Naive thymus-derived CD8-positive, alpha-beta T cell (primary cell): ENCODE data around the gene SLC4A3. TPM values are rescaled to one million over a fixed set of nuclear protein-coding genes. Genes with fewer than 3 reads are reported as not detected.
"Not testable (repeated sequence)": the region's sequence is repeated elsewhere in the genome, so short reads cannot be mapped to it uniquely, and the experiment has no call there.

Experiments used
- ATAC-seq, 2 donors: fragments of 150-1000 bp; cut with Tn5 transposase in 1 of 2; sonication (Bioruptor Pico), chemical (Tn5 transposase) in 1 of 2; 1 replicate in 1 of 2; 2 replicates in 1 of 2; pipeline ENCODE4 v1.10.0; 2021; ENCODE audit warnings: mild to moderate bottlenecking in 2 of 2, moderate library complexity in 2 of 2
- POLR2A ChIA-PET: fragments of 350-600 bp; sonication (Branson Sonifier 250); formaldehyde crosslinking; loops from one replicate; lab custom pipeline; 2021; ENCODE audit warnings: antibody characterized with exemption; lab: Charles Lee
- DNase-seq, 10 donors: peaks; one replicate each; pipeline versions ENCODE4 v3.0.0 to v3.0.0-alpha.2; 2020 to 2022
- H3K27ac Mint-ChIP-seq, 10 donors: one replicate each; pipeline ENCODE4 v1.8.0; 2020 to 2022; ENCODE audit warnings: mild to moderate bottlenecking in 10 of 10, mixed read lengths in 10 of 10, moderate library complexity in 4 of 10, inconsistent platforms in 1 of 10
- H3K27me3 Mint-ChIP-seq, 5 donors: one replicate each; pipeline ENCODE4 v1.8.0; 2021 to 2022; ENCODE audit warnings: mixed read lengths in 5 of 5
- H3K36me3 Mint-ChIP-seq, 3 donors: one replicate each; pipeline ENCODE4 v1.8.0; 2020 to 2022; ENCODE audit warnings: mixed read lengths in 3 of 3, mild to moderate bottlenecking in 2 of 3, inconsistent platforms in 1 of 3
- H3K4me1 Mint-ChIP-seq, 4 donors: one replicate each; pipeline ENCODE4 v1.8.0; 2021 to 2022; ENCODE audit warnings: mixed read lengths in 4 of 4
- H3K4me3 Mint-ChIP-seq, 10 donors: one replicate each; pipeline ENCODE4 v1.8.0; 2020 to 2022; ENCODE audit warnings: mild to moderate bottlenecking in 10 of 10, mixed read lengths in 10 of 10, moderate library complexity in 6 of 10, inconsistent platforms in 1 of 10
- H3K9me3 Mint-ChIP-seq, 9 donors: one replicate each; pipeline ENCODE4 v1.8.0; 2020 to 2022; ENCODE audit warnings: mixed read lengths in 9 of 9, mild to moderate bottlenecking in 3 of 9, inconsistent platforms in 1 of 9, moderate library complexity in 1 of 9
- polyA plus RNA-seq, 3 donors: library from polyadenylated mRNA; unstranded; fragments of 300-500 nt; fragmentation: Illumina TruSeq; gene quantifications; one replicate each; pipeline ENCODE4 v1.2.3, GENCODE V29; 2021
- total RNA-seq, 8 experiments: library from RNA in 2 of 8; stranded (reverse) in 2 of 8; gene quantifications; one replicate each; pipeline ENCODE4 v1.2.3 and lab custom pipeline; 2021 to 2026

The SLC4A3 gene
- total and polyA plus RNA-seq, 5 experiments from 2014 or later, result 0.19 to 0.36 TPM; not detected in 3

DNA sequence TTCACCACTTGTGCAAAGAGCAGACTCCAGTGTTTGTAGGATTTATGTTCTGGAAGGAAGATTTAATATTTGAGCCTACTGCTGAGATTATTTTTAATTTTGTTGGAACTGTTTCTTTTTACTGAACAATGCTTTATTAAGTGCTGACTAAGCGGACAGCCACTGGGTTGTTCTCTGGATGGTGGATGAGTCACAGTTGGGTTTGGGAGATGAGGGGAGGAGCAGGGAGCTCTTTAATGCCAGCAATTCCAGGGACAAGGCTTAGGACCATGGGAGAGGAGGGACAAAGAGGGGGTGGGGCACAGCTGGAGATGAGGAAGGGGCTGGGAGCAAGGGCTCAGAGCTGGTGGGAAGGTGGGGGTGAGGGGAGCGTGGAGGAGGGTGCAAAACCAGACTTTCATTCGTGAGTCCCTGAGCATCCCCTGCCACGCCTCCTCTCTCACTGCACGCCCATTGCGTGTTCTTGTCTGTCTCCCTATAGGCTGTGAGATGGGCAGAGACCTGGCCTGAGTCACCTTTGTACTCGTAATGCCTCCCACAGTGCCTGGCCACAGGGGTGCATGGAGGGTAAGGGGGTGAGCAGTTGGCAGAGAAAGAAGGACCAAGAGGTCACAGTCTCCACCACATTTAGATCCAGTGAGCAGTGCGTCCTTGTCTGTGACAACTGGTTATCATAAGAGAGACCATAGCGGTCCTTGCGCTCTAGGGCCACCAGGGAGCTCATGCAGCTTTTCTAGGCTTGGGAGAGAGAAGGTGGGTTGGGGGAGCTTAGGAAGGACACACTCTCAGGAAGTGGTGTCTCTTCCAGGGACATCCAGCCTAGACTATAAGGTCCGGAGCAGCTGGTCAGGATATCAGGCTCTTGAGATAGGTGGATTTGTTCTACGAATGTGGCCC, 18.4 kb downstream of the SLC4A3 start:
- H3K4me3 Mint-ChIP-seq, result no peak overlapping the region
- no peak overlapping the region for H3K27ac Mint-ChIP-seq
- peaks cover 0 to 7% (median under 1%) of the 10 kb centered on the region in 4 donors for H3K4me1 Mint-ChIP-seq
- no peaks in the 10 kb centered on the region for H3K36me3 Mint-ChIP-seq
- peak in 1 of 10 donors; percentile 4 for DNase-seq
- ATAC-seq, result no peak
- peaks cover 24 to 54% (median 34%) of the 10 kb centered on the region in 5 donors for H3K27me3 Mint-ChIP-seq
- H3K9me3 Mint-ChIP-seq, result no peaks in the 10 kb centered on the region
- POLR2A ChIA-PET, result no interaction called here

DNA sequence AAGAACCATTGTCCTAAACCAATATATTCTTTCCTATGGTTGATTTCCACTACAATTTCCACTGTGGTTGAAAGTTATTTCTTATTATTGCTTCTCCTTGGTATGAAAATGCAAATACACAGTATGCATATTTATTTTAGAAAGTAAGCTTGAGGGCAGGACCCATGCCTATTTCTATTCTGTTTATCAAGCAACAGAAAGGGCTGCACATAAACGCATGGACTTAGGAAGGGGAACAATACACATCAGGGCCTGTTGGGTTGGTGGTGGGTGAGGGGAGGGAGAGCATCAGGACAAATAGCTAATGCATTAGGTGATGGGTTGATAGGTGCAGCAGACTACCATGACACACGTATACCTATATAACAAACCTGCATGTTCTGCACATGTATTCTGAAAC, 20.7 kb downstream of the SLC4A3 start:
- peaks cover 36 to 70% (median 49%) of the 10 kb centered on the region in 5 donors for H3K27me3 Mint-ChIP-seq
- peaks cover 0 to 6% (median 2%) of the 10 kb centered on the region in 9 donors for H3K9me3 Mint-ChIP-seq
- H3K4me3 Mint-ChIP-seq, result no peak overlapping the region
- DNase-seq (no peak), ATAC-seq (no peak)
- peaks cover 0 to 1% (median 0%) of the 10 kb centered on the region in 4 donors for H3K4me1 Mint-ChIP-seq
- POLR2A ChIA-PET, result no interaction called here
- no peak overlapping the region for H3K27ac Mint-ChIP-seq
- peaks cover 0 to 7% (median 3%) of the 10 kb centered on the region in 3 donors for H3K36me3 Mint-ChIP-seq

DNA sequence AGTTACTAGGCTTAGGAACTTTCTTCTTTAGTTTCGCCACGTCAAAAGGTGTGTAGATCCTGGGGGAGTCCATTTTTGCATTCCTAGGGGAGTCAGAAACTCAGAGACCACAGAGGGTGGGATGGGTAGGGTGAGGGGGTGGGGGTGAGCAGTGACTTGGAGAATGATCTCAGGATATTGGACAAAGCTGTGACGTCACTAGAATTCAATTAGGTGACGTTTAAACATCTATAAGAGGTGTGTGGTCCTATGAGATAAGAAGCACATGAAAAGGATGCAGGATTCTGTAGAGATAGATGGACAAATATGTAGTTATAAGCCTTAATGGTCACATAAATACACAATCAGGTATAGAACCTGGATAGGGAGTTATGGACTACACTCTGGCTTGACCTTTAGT, 21.5 kb downstream of the SLC4A3 start:
- POLR2A ChIA-PET, result no interaction called here
- Mint-ChIP-seq H3K27me3 (peaks cover 38 to 71% (median 54%) of the 10 kb centered on the region in 5 donors), H3K4me1 (peaks cover 0 to 1% (median 0%) of the 10 kb centered on the region in 4 donors), H3K9me3 (peaks cover 0 to 6% (median 2%) of the 10 kb centered on the region in 9 donors), H3K4me3 (no peak overlapping the region), H3K27ac (no peak overlapping the region), H3K36me3 (peaks cover 0 to 7% (median 3%) of the 10 kb centered on the region in 3 donors)
- ATAC-seq (no peak), DNase-seq (no peak)

DNA sequence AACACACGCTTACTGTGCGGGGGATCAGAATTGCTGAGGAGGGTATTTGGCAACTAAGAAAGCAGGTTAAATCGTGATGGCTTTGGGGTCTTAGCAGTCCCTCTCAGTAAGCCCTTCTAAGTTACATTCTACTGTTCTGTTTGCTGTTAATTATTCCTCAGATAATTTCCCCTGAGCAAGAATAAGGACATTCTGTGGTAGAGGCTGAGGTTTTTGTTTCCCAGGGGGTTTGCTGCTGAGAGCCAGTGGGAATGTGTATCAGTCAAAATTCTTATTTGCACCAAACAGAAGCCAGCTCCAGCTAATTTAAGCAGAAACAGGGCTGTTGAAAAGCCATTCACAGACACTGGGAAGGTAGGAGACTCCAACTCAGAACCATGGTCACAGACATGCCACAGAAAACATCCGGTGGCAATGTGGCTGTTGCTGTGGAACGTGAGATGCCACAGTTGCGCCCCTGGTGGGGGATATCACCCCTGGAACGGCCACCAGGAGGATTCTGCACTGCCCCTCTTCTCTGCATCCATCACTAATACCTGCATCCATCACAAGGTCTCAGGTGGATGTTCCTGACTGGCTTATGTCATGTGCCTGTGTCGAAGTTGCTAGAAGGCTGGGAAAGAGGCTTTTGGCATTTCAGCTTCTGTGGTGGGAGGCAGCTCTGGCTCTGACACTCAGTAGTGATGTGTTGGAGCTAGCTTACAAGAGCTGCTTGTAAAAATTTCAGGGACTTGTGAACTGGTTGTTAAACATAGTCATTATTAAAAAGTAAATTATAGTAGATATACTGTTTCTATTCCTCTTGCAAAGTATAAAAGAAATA, 23.2 kb downstream of the SLC4A3 start:
- H3K4me3 Mint-ChIP-seq, result no peak overlapping the region
- H3K27me3 Mint-ChIP-seq, result peaks cover 38 to 67% (median 56%) of the 10 kb centered on the region in 5 donors
- H3K9me3 Mint-ChIP-seq, result peaks cover 0 to 6% (median 2%) of the 10 kb centered on the region in 9 donors
- POLR2A ChIA-PET, result interaction anchor here (0.5 kb wide), 1 partner anchor 521 kb away, joined by 3 read pairs; no protein-coding TSS in a partner anchor
- ATAC-seq (no peak), DNase-seq (no peak)
- H3K4me1 Mint-ChIP-seq, result no peaks in the 10 kb centered on the region
- peaks cover 0 to 7% (median 3%) of the 10 kb centered on the region in 3 donors for H3K36me3 Mint-ChIP-seq
- no peak overlapping the region for H3K27ac Mint-ChIP-seq

DNA sequence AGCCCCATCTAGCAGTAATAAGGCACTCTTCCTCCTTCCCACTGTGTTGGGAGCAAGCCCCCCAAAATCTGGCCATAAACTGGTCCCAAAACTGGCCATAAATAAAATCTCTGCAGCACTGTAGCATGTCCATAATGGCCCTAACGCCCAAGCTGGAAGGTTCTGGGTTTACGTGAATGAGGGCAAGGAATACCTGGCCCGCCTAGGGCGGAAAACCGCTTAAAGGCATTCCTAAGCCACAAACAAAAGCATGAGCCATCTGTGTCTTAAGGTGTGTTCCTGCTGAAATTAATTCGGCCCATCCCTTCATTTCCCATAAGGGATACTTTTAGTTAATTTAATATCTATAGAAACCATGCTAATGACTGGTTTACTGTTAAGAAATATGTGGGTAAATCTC, 24.2 kb downstream of the SLC4A3 start:
- H3K4me3 Mint-ChIP-seq, DNase-seq, H3K36me3 Mint-ChIP-seq, H3K4me1 Mint-ChIP-seq, POLR2A ChIA-PET, H3K27ac Mint-ChIP-seq, ATAC-seq, H3K9me3 Mint-ChIP-seq: not testable (repeated sequence)
- peaks cover 37 to 68% (median 52%) of the 10 kb centered on the region in 5 donors for H3K27me3 Mint-ChIP-seq

DNA sequence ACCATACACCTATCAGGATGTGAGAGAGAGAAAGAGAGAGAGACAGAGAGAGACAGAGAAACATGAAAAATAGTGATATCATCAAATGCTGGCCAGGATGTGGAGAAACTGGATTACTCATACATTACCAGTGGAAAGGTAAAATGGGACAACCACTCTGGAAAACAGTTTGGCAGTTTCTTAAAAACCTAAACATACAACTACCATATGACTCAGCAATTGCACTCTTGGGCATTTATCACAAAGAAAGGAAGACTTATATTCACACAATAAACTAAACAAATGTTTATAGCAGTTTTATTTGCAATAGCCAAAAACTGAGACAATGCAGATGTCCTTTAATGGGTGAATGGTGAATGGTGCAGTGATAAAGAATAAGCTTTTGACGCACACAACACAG, 29.1 kb downstream of the SLC4A3 start:
- Mint-ChIP-seq H3K27me3 (peaks cover 24 to 66% (median 44%) of the 10 kb centered on the region in 5 donors), H3K4me1 (no peaks in the 10 kb centered on the region)

DNA sequence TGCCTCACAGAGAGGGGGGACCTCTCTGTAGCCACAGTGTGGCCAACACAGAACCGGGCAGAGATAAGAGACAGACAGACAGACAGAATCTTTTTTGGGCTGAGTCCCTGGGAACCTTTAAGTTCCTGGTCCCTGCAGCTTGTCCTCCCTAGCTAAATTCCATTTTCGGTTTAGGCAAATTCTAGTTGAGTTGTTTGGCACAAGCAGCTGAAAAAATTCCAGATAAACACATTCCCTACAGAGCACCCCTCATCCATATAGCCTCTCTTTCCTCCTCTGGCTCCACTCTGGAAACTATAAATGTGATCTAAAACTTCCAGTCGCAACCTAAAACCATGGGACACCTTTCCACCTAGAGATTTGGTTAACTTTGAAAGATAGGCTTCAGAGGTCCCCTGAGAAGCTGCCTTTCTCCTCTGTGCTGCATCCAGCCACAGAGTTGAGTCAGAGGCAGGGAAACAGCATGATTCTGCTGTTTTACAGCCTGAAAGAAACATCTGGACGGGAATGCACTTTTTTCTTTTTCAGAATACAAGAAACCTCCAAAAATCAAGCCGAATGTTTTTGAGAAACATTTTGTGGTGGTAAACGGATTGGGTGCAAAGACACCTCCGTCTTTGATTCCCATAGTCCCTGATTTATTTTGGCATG, 30.9 kb downstream of the SLC4A3 start:
- H3K4me1 Mint-ChIP-seq, result no peaks in the 10 kb centered on the region
- H3K27ac Mint-ChIP-seq, result no peak overlapping the region
- peaks cover 11 to 64% (median 35%) of the 10 kb centered on the region in 5 donors for H3K27me3 Mint-ChIP-seq
- H3K9me3 Mint-ChIP-seq, result peaks cover 0 to 26% (median 10%) of the 10 kb centered on the region in 9 donors
- ATAC-seq (no peak), DNase-seq (no peak)
- H3K4me3 Mint-ChIP-seq, result no peak overlapping the region
- H3K36me3 Mint-ChIP-seq, result peaks cover 0 to 10% (median 0%) of the 10 kb centered on the region in 3 donors
- POLR2A ChIA-PET, result no interaction called here

More for the DNA sequence above, 29.1 kb downstream of the SLC4A3 start:
- no peak overlapping the region for H3K4me3 Mint-ChIP-seq
- DNase-seq (no peak), ATAC-seq (no peak)
- peaks cover 0 to 23% (median 6%) of the 10 kb centered on the region in 9 donors for H3K9me3 Mint-ChIP-seq
- H3K27ac Mint-ChIP-seq, result no peak overlapping the region
- peaks cover 0 to 16% (median 3%) of the 10 kb centered on the region in 3 donors for H3K36me3 Mint-ChIP-seq
- POLR2A ChIA-PET, result no interaction called here

DNA sequence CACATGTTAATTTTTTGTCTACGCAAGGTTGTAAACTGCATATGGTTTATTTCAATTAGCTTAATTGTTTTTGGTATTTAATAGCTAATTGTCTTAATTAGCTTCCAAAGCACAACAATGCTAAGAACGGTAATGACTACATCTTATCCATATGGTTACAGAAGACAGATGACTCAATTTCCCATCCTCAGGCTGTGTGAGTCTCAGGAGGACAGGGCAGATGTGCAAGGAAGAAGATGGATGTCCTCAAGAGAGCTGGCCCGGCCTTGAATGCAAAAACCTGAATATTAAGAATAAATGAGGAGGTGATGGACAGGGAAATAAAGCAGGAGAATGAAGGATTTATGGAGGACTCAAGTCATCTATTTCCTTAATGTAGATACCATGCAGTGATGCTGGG, 31.4 kb downstream of the SLC4A3 start:
- Mint-ChIP-seq H3K27me3 (peaks cover 11 to 64% (median 35%) of the 10 kb centered on the region in 5 donors), H3K4me1 (no peaks in the 10 kb centered on the region), H3K36me3 (peaks cover 0 to 10% (median 0%) of the 10 kb centered on the region in 3 donors), H3K4me3 (no peak overlapping the region), H3K9me3 (peaks cover 0 to 26% (median 10%) of the 10 kb centered on the region in 9 donors), H3K27ac (no peak overlapping the region)
- DNase-seq, result no peak
- no peak for ATAC-seq
- POLR2A ChIA-PET, result no interaction called here

DNA sequence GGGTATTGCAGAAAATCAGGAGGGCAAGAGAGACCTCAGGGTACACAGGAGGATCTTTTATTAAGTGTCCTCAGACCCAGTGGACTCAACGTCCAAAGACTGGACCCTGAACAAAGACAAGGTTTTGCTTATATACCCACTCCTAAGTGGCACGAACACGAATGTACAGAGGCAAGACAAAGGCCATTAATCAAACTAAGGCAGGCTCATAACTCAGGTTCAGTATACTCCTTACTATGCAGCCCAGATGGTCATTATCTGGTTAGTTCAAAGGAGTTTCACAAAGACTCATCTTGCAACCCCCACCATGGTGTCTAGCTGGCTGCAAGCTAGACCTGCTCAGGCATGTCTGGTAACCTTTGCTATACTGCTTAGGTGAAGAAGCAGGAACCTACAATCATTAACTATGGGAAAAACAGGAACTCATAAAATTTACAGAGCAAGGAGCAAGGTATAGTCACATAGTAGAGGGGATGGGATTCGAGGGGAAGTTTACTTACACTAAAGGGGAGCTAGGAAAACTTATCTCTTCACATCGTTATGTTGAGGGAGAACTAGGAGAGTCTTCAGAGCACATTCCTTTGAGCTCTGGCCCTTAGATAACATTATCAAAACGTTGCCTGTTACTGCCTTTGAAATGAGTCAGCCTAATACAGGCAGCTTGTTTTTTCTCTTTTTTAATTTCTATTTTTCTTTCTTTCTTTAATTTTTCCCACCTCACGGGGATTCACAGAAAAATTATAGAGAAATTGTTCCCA, 33.9 kb downstream of the SLC4A3 start:
- DNase-seq (no peak), ATAC-seq (no peak)
- Mint-ChIP-seq H3K4me1 (no peaks in the 10 kb centered on the region), H3K4me3 (no peak overlapping the region), H3K9me3 (peaks cover 0 to 23% (median 10%) of the 10 kb centered on the region in 9 donors), H3K27me3 (peaks cover 15 to 62% (median 24%) of the 10 kb centered on the region in 5 donors), H3K27ac (no peak overlapping the region), H3K36me3 (peaks cover 0 to 10% (median 0%) of the 10 kb centered on the region in 3 donors)
- POLR2A ChIA-PET, result no interaction called here

DNA sequence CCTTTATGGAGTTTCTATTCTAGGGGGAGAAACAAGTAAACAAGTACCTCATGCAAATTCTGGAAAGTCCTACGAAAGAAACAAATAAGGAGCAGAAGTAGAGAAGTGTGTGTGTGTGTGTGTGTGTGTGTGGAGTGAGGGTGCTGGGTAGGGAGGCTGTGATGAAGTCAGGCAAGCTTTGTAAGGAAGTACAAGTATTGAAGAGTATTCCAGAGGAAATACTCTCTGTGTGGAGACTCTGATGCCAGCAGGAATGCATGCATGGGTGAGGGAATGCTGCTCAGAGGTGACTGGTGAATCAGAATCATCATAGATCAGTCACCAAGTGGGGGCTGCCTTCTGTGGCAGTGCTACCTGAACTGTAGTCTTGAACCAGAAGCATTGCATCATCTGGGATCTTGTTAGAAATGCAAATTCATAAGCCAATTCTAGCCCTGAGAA, 34.5 kb downstream of the SLC4A3 start:
- Mint-ChIP-seq H3K4me3 (no peak overlapping the region), H3K9me3 (peaks cover 0 to 21% (median 10%) of the 10 kb centered on the region in 9 donors), H3K36me3 (peaks cover 0 to 10% (median 0%) of the 10 kb centered on the region in 3 donors), H3K4me1 (no peaks in the 10 kb centered on the region), H3K27me3 (peaks cover 13 to 56% (median 20%) of the 10 kb centered on the region in 5 donors), H3K27ac (no peak overlapping the region)
- ATAC-seq (no peak), DNase-seq (no peak)
- POLR2A ChIA-PET, result no interaction called here

DNA sequence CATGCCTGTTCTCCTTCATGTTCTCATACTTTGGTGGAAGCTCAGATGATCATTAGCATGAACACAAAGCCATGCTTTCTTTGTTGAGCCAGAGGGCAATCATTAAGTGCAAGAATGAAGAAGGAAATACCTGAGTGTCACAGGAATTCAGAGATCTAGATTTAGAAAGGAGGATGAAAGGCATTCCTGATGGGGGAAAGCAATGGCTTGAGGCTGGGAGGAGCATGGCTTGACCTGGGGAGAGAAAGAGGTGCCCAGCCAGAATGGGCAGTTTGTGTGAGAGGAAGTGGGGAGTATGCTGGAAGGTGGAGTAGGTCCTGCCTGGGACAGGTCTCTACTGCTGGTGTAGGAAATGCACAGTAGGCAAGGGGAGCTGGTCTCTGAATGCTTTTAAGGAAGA, 35.1 kb downstream of the SLC4A3 start:
- no peak overlapping the region for H3K27ac Mint-ChIP-seq
- DNase-seq (no peak), ATAC-seq (no peak)
- no peak overlapping the region for H3K4me3 Mint-ChIP-seq
- H3K36me3 Mint-ChIP-seq, result peaks cover 0 to 10% (median 0%) of the 10 kb centered on the region in 3 donors
- H3K9me3 Mint-ChIP-seq, result peaks cover 0 to 21% (median 10%) of the 10 kb centered on the region in 9 donors
- no peaks in the 10 kb centered on the region for H3K4me1 Mint-ChIP-seq
- peaks cover 13 to 54% (median 20%) of the 10 kb centered on the region in 5 donors for H3K27me3 Mint-ChIP-seq
- POLR2A ChIA-PET, result no interaction called here
